PFSK-1 (cell line): ENCODE results near the gene LCOR.

Source experiments
- FOXP2 ChIP-seq: optimal IDR thresholded peaks from 2 replicates; pipeline ENCODE3; 2011; ENCODE audit warnings: borderline replicate concordance, control low read depth, inconsistent platforms; ENCODE audit not compliant: insufficient read depth; ENCODE audit errors: extremely low read length, extremely low read depth
- POLR2AphosphoS5 ChIP-seq: IDR thresholded peaks from 2 replicates; pipeline ENCODE4 v1.6.1; 2012; ENCODE audit warnings: low read depth, mild to moderate bottlenecking, control low read depth, low read length, moderate library complexity
- REST ChIP-seq, 2 experiments: IDR thresholded peaks; 2 replicates each; pipeline versions ENCODE4 v1.6.1 to v1.8.0; 2011 to 2012; ENCODE audit warnings: low read depth in 2 of 2, low read length in 2 of 2, control low read depth in 1 of 2, inconsistent platforms in 1 of 2, mild to moderate bottlenecking in 1 of 2, moderate library complexity in 1 of 2; ENCODE audit not compliant: insufficient read depth in 1 of 2
- SIN3A ChIP-seq: IDR thresholded peaks from 2 replicates; pipeline ENCODE4 v1.6.1; 2012; ENCODE audit warnings: mild to moderate bottlenecking, low read length, moderate library complexity, borderline replicate concordance; ENCODE audit not compliant: insufficient read depth
- TAF1 ChIP-seq: IDR thresholded peaks from 2 replicates; pipeline ENCODE4 v1.6.1; 2012; ENCODE audit warnings: low read length, control low read depth, borderline replicate concordance; ENCODE audit not compliant: insufficient read depth

LCOR gene

GRCh38 chr10:97038688-97039087, 206.6 kb downstream of the LCOR start:
- no peak for TF ChIP-seq FOXP2
- TF ChIP-seq SIN3A = no peak
- TF ChIP-seq TAF1 = no peak
- TF ChIP-seq REST (IDR thresholded peaks at IDR 0.05; ENCODE audit: insufficient read depth in 1 of 2, low read depth in 2 of 2, low read length in 2 of 2) = no peak

- TF ChIP-seq SIN3A (no peak), FOXP2 (no peak), POLR2AphosphoS5 (no peak)
Measured at GRCh38 chr10:97039538-97040247, 207.6 kb downstream of the LCOR start.

- TF ChIP-seq POLR2AphosphoS5 (no peak), REST (IDR thresholded peaks at IDR 0.05; ENCODE audit: insufficient read depth in 1 of 2, low read depth in 2 of 2, low read length in 2 of 2) (no peak), TAF1 (no peak), FOXP2 (no peak), SIN3A (no peak)
Measured at GRCh38 chr10:97040248-97040584, 208.1 kb downstream of the LCOR start.

GRCh38 chr10:97040706-97041105, 208.6 kb downstream of the LCOR start:
- TF ChIP-seq POLR2AphosphoS5 = no peak

GRCh38 chr10:97042081-97042480, 210.0 kb downstream of the LCOR start:
- TF ChIP-seq POLR2AphosphoS5 (no peak), SIN3A (no peak), REST (IDR thresholded peaks at IDR 0.05; ENCODE audit: insufficient read depth in 1 of 2, low read depth in 2 of 2, low read length in 2 of 2) (no peak), TAF1 (no peak), FOXP2 (no peak)

- no peak for TF ChIP-seq POLR2AphosphoS5
Measured at GRCh38 chr10:97042716-97043562, 210.8 kb downstream of the LCOR start.

- TF ChIP-seq REST (IDR thresholded peaks at IDR 0.05; ENCODE audit: insufficient read depth in 1 of 2, low read depth in 2 of 2, low read length in 2 of 2) (no peak), FOXP2 (no peak), TAF1 (no peak), SIN3A (no peak), POLR2AphosphoS5 (no peak)
Measured at GRCh38 chr10:97043563-97043855, 211.4 kb downstream of the LCOR start.
